Cardiac muscle cell (in vitro differentiated cells and primary cell): Measurements from ENCODE around the gene TMTC1. TPM values are rescaled to one million over a fixed set of nuclear protein-coding genes. Genes with fewer than 3 reads are reported as not detected.
"Not testable (repeated sequence)": the region's sequence is repeated elsewhere in the genome, so short reads cannot be mapped to it uniquely, and the experiment has no call there.

Source experiments
- DNase-seq, 2 donors: peaks; one replicate each; pipeline versions ENCODE4 v3.0.0 to v3.0.0-alpha.2; 2010 to 2017; ENCODE audit warnings: low read depth in 1 of 2, low spot score in 1 of 2
- H3K27ac ChIP-seq: fragments of 200-600 bp; sonication (generic); 2 replicates; pipeline ENCODE4 v1.5.1; 2016
- H3K27me3 ChIP-seq: fragments of 200-600 bp; sonication (generic); 2 replicates; pipeline ENCODE4 v1.6.0; 2016; ENCODE audit warnings: control low read depth
- H3K36me3 ChIP-seq: fragments of 200-600 bp; sonication (generic); 2 replicates; pipeline ENCODE4 v1.5.1; 2016; ENCODE audit warnings: control low read depth
- H3K4me1 ChIP-seq: fragments of 200-600 bp; sonication (generic); 2 replicates; pipeline ENCODE4 v1.8.1; 2017; ENCODE audit warnings: low read depth, mild to moderate bottlenecking, mixed run types
- H3K4me3 ChIP-seq: fragments of 200-600 bp; sonication (generic); 2 replicates; pipeline ENCODE4 v1.5.1; 2016; ENCODE audit warnings: mild to moderate bottlenecking
- H3K9me3 ChIP-seq: fragments of 200-600 bp; sonication (generic); 2 replicates; pipeline ENCODE4 v1.5.1; 2017; ENCODE audit warnings: low read depth, mild to moderate bottlenecking, control low read depth
- CTCF ChIP-seq: IDR thresholded peaks from 2 replicates; pipeline ENCODE4 v1.5.1; 2012; ENCODE audit warnings: low read depth, mild to moderate bottlenecking, low read length
- polyA plus RNA-seq: library from polyadenylated mRNA; unstranded; fragments of >200 nt; fragmentation: Nextera tagmentation; extraction: Ambion mirVana; gene quantifications from 2 replicates; pipeline ENCODE4 v1.2.1, GENCODE V29; 2016
- total RNA-seq: library from RNA; depleted of rRNA; stranded (reverse); fragments of >200 nt; gene quantifications from 2 replicates; pipeline ENCODE4 v1.2.3, GENCODE V29; 2016

TMTC1 gene
- total RNA-seq (25.3 and 30.3 TPM in 2 replicates), polyA plus RNA-seq (16.0 and 17.4 TPM in 2 replicates)

- Histone ChIP-seq H3K27me3 (no peaks in the 10 kb centered on the region), H3K4me3 (peak within 1 kb of the TSS; percentile 90), H3K9me3 (no peaks in the 10 kb centered on the region), H3K36me3 (no peaks in the 10 kb centered on the region), H3K27ac (peak within 1 kb of the TSS; percentile 12), H3K4me1 (peaks cover 6% of the 10 kb centered on the region)
- peak; percentile 77 to 89 for DNase-seq
- TF ChIP-seq CTCF: no peak
Observed at GRCh38 chr12:29783773-29784666, at the start of gene TMTC1. Gene TMTC1, minus strand, starts transcription at chr12:29783942. Its CDS starts 191 bp downstream, at chr12:29783751.

GRCh38 chr12:29831173-29831572 lies 47.4 kb upstream of the TMTC1 start:
- Histone ChIP-seq H3K27ac (no peak overlapping the region), H3K4me3 (no peak overlapping the region), H3K27me3 (no peaks in the 10 kb centered on the region), H3K36me3 (no peaks in the 10 kb centered on the region), H3K4me1 (no peaks in the 10 kb centered on the region), H3K9me3 (no peaks in the 10 kb centered on the region)
- DNase-seq: no peak
- no peak for TF ChIP-seq CTCF

GRCh38 chr12:29830391-29830790 lies 46.6 kb upstream of the TMTC1 start:
- H3K36me3 ChIP-seq: no peaks in the 10 kb centered on the region
- H3K27me3 ChIP-seq: no peaks in the 10 kb centered on the region
- no peaks in the 10 kb centered on the region for H3K9me3 ChIP-seq
- DNase-seq: no peak
- no peaks in the 10 kb centered on the region for H3K4me1 ChIP-seq
- H3K27ac ChIP-seq: no peak overlapping the region
- no peak overlapping the region for H3K4me3 ChIP-seq
- TF ChIP-seq CTCF: no peak

GRCh38 chr12:29818916-29819623 lies 35.3 kb upstream of the TMTC1 start:
- H3K27ac ChIP-seq: no peak overlapping the region
- TF ChIP-seq CTCF: no peak
- no peak overlapping the region for H3K4me3 ChIP-seq
- no peaks in the 10 kb centered on the region for H3K27me3 ChIP-seq
- no peaks in the 10 kb centered on the region for H3K9me3 ChIP-seq
- DNase-seq: peak in 1 of 2 donors; percentile 22
- H3K4me1 ChIP-seq: no peaks in the 10 kb centered on the region
- H3K36me3 ChIP-seq: no peaks in the 10 kb centered on the region

- no peaks in the 10 kb centered on the region for H3K4me1 ChIP-seq
- H3K36me3 ChIP-seq: no peaks in the 10 kb centered on the region
- H3K27ac ChIP-seq: no peak overlapping the region
- no peak overlapping the region for H3K4me3 ChIP-seq
- H3K9me3 ChIP-seq: no peaks in the 10 kb centered on the region
- no peak for DNase-seq
- no peaks in the 10 kb centered on the region for H3K27me3 ChIP-seq
- TF ChIP-seq CTCF: no peak
Observed at GRCh38 chr12:29816874-29817725, 33.4 kb upstream of the TMTC1 start.

- H3K4me3 ChIP-seq, H3K9me3 ChIP-seq, DNase-seq, H3K4me1 ChIP-seq, H3K27me3 ChIP-seq, H3K36me3 ChIP-seq, H3K27ac ChIP-seq: not testable (repeated sequence)
Observed at GRCh38 chr12:29809616-29810361, 26.0 kb upstream of the TMTC1 start.
